GM23338 (cell line): Measurements from ENCODE around the gene SYT2. TPM values are rescaled to one million over a fixed set of nuclear protein-coding genes. Genes with fewer than 3 reads are reported as not detected.

Experiments
- ATAC-seq: fragments of 200-7000 bp; cut with Tn5 transposase; 3 replicates; pipeline ENCODE4 v1.9.1; 2020
- DNase-seq: peaks from one replicate; pipeline ENCODE4 v3.0.0-alpha.2; 2015; ENCODE audit warnings: low spot score
- H2AFZ ChIP-seq: fragments of 200-600 bp; sonication (generic); 2 replicates; pipeline ENCODE4 v1.8.0; 2016; ENCODE audit warnings: antibody characterized with exemption, mild to moderate bottlenecking, moderate library complexity
- H3F3A ChIP-seq: fragments of 200-600 bp; sonication (generic); replicated peaks from 2 replicates; pipeline ENCODE4 v1.8.0; 2017; ENCODE audit warnings: antibody characterized with exemption, mixed run types, low read depth
- H3K27ac ChIP-seq: fragments of 200-600 bp; sonication (generic); 2 replicates; pipeline ENCODE4 v1.6.1; 2016; ENCODE audit warnings: low read depth
- H3K27me3 ChIP-seq: fragments of 200-600 bp; sonication (generic); 2 replicates; pipeline ENCODE4 v1.8.0; 2016; ENCODE audit warnings: mild to moderate bottlenecking, mixed run types, moderate library complexity; ENCODE audit not compliant: insufficient read depth
- H3K36me3 ChIP-seq: fragments of 200-600 bp; sonication (generic); 2 replicates; pipeline ENCODE4 v1.8.0; 2016; ENCODE audit warnings: mild to moderate bottlenecking; ENCODE audit not compliant: insufficient read depth
- H3K4me1 ChIP-seq: fragments of 200-600 bp; sonication (generic); 2 replicates; pipeline ENCODE4 v1.8.0; 2016; ENCODE audit warnings: mild to moderate bottlenecking, moderate library complexity; ENCODE audit not compliant: insufficient read depth
- H3K4me2 ChIP-seq: fragments of 200-600 bp; sonication (generic); 2 replicates; pipeline ENCODE4 v1.7.1; 2017; ENCODE audit warnings: mixed run types
- H3K4me3 ChIP-seq: fragments of 200-600 bp; sonication (generic); 2 replicates; pipeline ENCODE4 v1.6.1; 2016; ENCODE audit warnings: mixed run types
- H3K79me2 ChIP-seq: fragments of 200-600 bp; sonication (generic); replicated peaks from 2 replicates; pipeline ENCODE4 v1.8.0; 2017; ENCODE audit warnings: mild to moderate bottlenecking; ENCODE audit not compliant: insufficient read depth
- H3K9me2 ChIP-seq: fragments of 200-600 bp; sonication (generic); 2 replicates; pipeline ENCODE4 v1.8.0; 2017; ENCODE audit not compliant: insufficient read depth
- H4K20me1 ChIP-seq: fragments of 200-600 bp; sonication (generic); replicated peaks from 2 replicates; pipeline ENCODE4 v1.8.0; 2017; ENCODE audit warnings: mild to moderate bottlenecking; ENCODE audit not compliant: insufficient read depth
- H3K27ac Mint-ChIP-seq: 2 replicates; pipeline ENCODE4 v1.8.0; 2020; ENCODE audit warnings: inconsistent platforms, mild to moderate bottlenecking, moderate library complexity, mixed read lengths
- H3K27me3 Mint-ChIP-seq: 3 replicates; pipeline ENCODE4 v1.8.0; 2022; ENCODE audit warnings: low read depth, mild to moderate bottlenecking, moderate library complexity, mixed read lengths, inconsistent platforms; ENCODE audit not compliant: insufficient read depth, poor library complexity
- H3K36me3 Mint-ChIP-seq: 3 replicates; pipeline ENCODE4 v1.8.0; 2021; ENCODE audit warnings: low read depth, mild to moderate bottlenecking, inconsistent platforms, moderate library complexity, mixed read lengths
- H3K4me1 Mint-ChIP-seq: 3 replicates; pipeline ENCODE4 v1.8.0; 2020; ENCODE audit warnings: mild to moderate bottlenecking, inconsistent platforms, mixed read lengths
- H3K4me3 Mint-ChIP-seq: 3 replicates; pipeline ENCODE4 v1.8.0; 2021; ENCODE audit warnings: moderate library complexity, mild to moderate bottlenecking, inconsistent platforms, mixed read lengths
- H3K9me3 Mint-ChIP-seq: 3 replicates; pipeline ENCODE4 v1.8.0; 2020; ENCODE audit warnings: moderate library complexity, mild to moderate bottlenecking, inconsistent platforms, mixed read lengths
- CREB1 ChIP-seq: fragments of 250-450 bp; sonication (Bioruptor Pico); IDR thresholded peaks from 2 replicates; pipeline ENCODE4 v1.5.0; 2020; ENCODE audit warnings: low read depth, mild to moderate bottlenecking, moderate library complexity
- EZH2 ChIP-seq: fragments of 200-600 bp; sonication (generic); IDR thresholded peaks from one replicate; pipeline ENCODE4 v1.8.0; 2017; ENCODE audit warnings: antibody characterized with exemption, mild to moderate bottlenecking, low read depth; ENCODE audit not compliant: unreplicated experiment
- EZH2phosphoT487 ChIP-seq: fragments of 200-600 bp; sonication (generic); IDR thresholded peaks from one replicate; pipeline ENCODE4 v1.8.1; 2018; ENCODE audit warnings: antibody characterized with exemption; ENCODE audit not compliant: unreplicated experiment
- JUNB ChIP-seq: IDR thresholded peaks from one replicate; pipeline ENCODE4 v1.6.1; 2016; ENCODE audit warnings: antibody characterized with exemption; ENCODE audit not compliant: unreplicated experiment
- NANOG ChIP-seq: IDR thresholded peaks from 2 replicates; pipeline ENCODE4 v1.6.1; 2016; ENCODE audit warnings: antibody characterized with exemption, borderline replicate concordance
- POLR2AphosphoS5 ChIP-seq: IDR thresholded peaks from 2 replicates; pipeline ENCODE4 v1.6.1; 2016; ENCODE audit warnings: antibody characterized with exemption, low read depth
- REST ChIP-seq: IDR thresholded peaks from one replicate; pipeline ENCODE4 v1.6.1; 2018; ENCODE audit warnings: antibody characterized with exemption; ENCODE audit not compliant: unreplicated experiment
- STAT1 ChIP-seq: IDR thresholded peaks from one replicate; pipeline ENCODE4 v1.6.1; 2016; ENCODE audit warnings: antibody characterized with exemption; ENCODE audit not compliant: unreplicated experiment
- ZNF114 ChIP-seq: fragments of 250-450 bp; sonication (Bioruptor Pico); IDR thresholded peaks from 2 replicates; pipeline ENCODE4 v1.5.0; 2020; ENCODE audit warnings: mild to moderate bottlenecking, moderate library complexity
- ZNF331 ChIP-seq: fragments of 250-450 bp; sonication (Bioruptor Pico); IDR thresholded peaks from 2 replicates; pipeline ENCODE4 v1.5.0; 2020; ENCODE audit warnings: low read depth, mild to moderate bottlenecking, moderate library complexity
- polyA plus RNA-seq: library from polyadenylated mRNA; unstranded; fragments of >200 nt; fragmentation: Nextera tagmentation; extraction: Ambion mirVana; gene quantifications from 2 replicates; pipeline ENCODE4 v1.2.1, GENCODE V29; 2016
- total RNA-seq: library from RNA; depleted of rRNA; stranded (reverse); fragments of >200 nt; shearing (Covaris generic); gene quantifications from 2 replicates; pipeline ENCODE4 v1.2.3, GENCODE V29; 2014
- TF ChIP-seq, protein P1 (sequence below): IDR thresholded peaks from 2 replicates; pipeline ENCODE4 v1.6.1; 2016; ENCODE audit warnings: antibody characterized with exemption
- TF ChIP-seq, protein P2 (sequence below), 2 experiments: fragments of 200-600 bp in 1 of 2; sonication (generic) in 1 of 2; conservative IDR thresholded peaks; 2 replicates each; pipeline versions ENCODE4 v1.5.1 to v1.6.1; 2016 to 2017; ENCODE audit warnings: antibody characterized with exemption in 2 of 2, low read depth in 2 of 2, mild to moderate bottlenecking in 2 of 2, moderate library complexity in 1 of 2

SYT2 gene
- total and polyA plus RNA-seq, 2 experiments from 2014 or later: 2.4 to 12.5 TPM

DNA sequence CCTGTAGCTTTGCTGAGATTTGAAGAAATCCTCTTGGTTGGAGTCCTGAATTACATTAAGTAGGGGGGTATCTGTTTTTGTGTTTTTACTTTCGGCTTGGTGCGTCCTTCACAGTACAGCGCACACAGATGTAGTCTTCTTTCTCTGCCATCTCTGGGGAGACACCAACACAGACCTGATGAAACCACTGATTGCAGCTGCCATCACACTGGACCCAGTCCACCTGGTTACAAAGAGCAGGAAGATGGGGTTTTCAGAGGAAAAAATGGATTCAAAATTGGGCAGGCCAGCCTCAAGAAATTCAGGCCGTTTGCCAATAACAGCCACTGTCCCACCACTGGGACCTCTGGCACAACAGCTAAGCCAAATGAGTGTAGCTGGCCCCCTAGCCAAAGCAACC, 18.7 kb upstream of the SYT2 start:
- H3K9me3 Mint-ChIP-seq: no peaks in the 10 kb centered on the region
- no peak for ATAC-seq
- H2AFZ ChIP-seq: no peak overlapping the region
- peaks cover 84% of the 10 kb centered on the region for H3K36me3 Mint-ChIP-seq
- peaks cover 82% of the 10 kb centered on the region for H3K36me3 ChIP-seq
- no peaks in the 10 kb centered on the region; the same call in 2 of the 3 replicates for H3K4me1 Mint-ChIP-seq
- H3K27ac Mint-ChIP-seq: no peak overlapping the region
- H3K27me3 ChIP-seq: no peaks in the 10 kb centered on the region
- H3K4me2 ChIP-seq: no peak overlapping the region
- H3K4me3 Mint-ChIP-seq: no peak overlapping the region
- TF ChIP-seq NANOG: no peak
- TF ChIP-seq POLR2AphosphoS5: no peak
- no peak for TF ChIP-seq JUNB
- TF ChIP-seq, protein P1, sequence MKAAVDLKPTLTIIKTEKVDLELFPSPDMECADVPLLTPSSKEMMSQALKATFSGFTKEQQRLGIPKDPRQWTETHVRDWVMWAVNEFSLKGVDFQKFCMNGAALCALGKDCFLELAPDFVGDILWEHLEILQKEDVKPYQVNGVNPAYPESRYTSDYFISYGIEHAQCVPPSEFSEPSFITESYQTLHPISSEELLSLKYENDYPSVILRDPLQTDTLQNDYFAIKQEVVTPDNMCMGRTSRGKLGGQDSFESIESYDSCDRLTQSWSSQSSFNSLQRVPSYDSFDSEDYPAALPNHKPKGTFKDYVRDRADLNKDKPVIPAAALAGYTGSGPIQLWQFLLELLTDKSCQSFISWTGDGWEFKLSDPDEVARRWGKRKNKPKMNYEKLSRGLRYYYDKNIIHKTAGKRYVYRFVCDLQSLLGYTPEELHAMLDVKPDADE: no peak
- TF ChIP-seq EZH2phosphoT487: no peak
- TF ChIP-seq CREB1 (CRISPR knock-in tag): no peak
- TF ChIP-seq, protein P2, sequence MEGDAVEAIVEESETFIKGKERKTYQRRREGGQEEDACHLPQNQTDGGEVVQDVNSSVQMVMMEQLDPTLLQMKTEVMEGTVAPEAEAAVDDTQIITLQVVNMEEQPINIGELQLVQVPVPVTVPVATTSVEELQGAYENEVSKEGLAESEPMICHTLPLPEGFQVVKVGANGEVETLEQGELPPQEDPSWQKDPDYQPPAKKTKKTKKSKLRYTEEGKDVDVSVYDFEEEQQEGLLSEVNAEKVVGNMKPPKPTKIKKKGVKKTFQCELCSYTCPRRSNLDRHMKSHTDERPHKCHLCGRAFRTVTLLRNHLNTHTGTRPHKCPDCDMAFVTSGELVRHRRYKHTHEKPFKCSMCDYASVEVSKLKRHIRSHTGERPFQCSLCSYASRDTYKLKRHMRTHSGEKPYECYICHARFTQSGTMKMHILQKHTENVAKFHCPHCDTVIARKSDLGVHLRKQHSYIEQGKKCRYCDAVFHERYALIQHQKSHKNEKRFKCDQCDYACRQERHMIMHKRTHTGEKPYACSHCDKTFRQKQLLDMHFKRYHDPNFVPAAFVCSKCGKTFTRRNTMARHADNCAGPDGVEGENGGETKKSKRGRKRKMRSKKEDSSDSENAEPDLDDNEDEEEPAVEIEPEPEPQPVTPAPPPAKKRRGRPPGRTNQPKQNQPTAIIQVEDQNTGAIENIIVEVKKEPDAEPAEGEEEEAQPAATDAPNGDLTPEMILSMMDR (conservative IDR thresholded peaks at IDR 0.05; ENCODE audit: low read depth in 2 of 2): no peak
- no peak for TF ChIP-seq ZNF331
- no peak for TF ChIP-seq EZH2
- no peak for TF ChIP-seq STAT1
- TF ChIP-seq ZNF114 (CRISPR knock-in tag): no peak
- no peak for TF ChIP-seq REST
- peaks cover 5% of the 10 kb centered on the region for H3K27me3 Mint-ChIP-seq
- peaks cover 19% of the 10 kb centered on the region for H3F3A ChIP-seq
- no peaks in the 10 kb centered on the region for H3K79me2 ChIP-seq
- DNase-seq: no peak
- H3K9me2 ChIP-seq: no peaks in the 10 kb centered on the region
- no peaks in the 10 kb centered on the region for H3K4me1 ChIP-seq
- H4K20me1 ChIP-seq: peaks cover 18% of the 10 kb centered on the region; the same call in 1 of the 2 replicates
- H3K4me3 ChIP-seq: no peak overlapping the region
- H3K27ac ChIP-seq: no peak overlapping the region
